HG03095 (cell line): ENCODE data around the gene GGT6.
"Not testable (repeated sequence)": the region's sequence is repeated elsewhere in the genome, so short reads cannot be mapped to it uniquely, and the experiment has no call there.

Experiments used
- ATAC-seq: cut with Tn5 transposase; IDR thresholded peaks from one replicate; pipeline ENCODE4 v1.9.1; 2021; ENCODE audit warnings: moderate library complexity; ENCODE audit not compliant: unreplicated experiment

Gene GGT6

DNA sequence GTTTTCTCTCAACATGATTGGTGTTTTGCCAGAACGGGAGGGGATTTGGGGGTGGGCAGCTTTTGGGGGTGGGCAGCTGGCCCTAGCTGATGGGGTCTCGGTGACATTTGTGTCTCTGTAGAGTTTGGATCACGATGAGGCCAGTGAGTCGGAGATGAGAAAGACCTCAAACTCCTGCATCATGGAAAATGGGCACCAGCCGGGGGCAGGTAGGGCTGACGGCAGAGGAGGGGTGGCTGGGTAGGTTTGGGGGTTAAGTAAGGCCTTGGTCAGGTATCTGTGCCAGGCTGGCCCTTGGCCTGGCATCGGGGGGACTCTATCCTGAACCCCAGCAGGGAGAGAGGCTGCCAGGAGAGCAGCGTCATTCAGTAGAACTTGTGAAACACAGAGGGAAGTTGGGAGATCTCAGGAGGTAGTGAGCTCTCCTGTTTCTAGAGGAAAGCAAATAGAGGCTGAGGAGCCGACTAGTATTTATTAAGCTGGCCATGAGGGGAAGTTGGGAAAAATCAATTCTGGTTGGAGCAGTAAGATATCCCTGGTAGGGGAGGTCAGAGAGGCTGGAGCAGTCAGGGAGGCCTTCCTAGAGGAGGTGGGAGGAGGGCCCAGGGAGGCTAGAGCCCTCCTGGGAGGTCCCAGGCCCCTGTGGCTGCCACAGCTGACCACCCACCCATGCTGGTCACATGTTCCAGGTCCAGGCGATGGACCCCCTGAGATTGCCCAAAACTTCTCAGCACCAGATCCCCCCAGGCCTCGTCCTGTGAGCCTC lies 32.0 kb upstream of the GGT6 start:
- no peak for ATAC-seq

DNA sequence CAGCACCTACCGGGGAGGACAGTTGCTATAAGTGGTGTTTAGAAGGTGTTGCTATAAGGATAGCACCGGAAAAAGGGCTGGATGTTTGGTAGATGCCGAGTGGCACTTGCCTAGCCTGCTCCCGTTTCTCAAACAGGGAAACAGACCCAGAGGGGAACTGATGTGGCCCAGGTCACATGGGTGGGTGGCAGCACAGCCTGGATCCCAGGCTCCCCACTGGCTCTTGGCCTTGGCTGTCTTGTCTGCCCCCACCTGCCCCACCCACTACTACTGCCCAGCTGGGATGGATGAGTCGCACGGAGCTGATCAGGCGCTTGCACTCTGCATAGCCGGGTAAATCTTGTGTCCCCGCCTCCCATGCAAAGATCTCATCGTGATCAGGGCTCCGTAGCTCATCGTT lies 31.2 kb upstream of the GGT6 start:
- ATAC-seq, result no peak

DNA sequence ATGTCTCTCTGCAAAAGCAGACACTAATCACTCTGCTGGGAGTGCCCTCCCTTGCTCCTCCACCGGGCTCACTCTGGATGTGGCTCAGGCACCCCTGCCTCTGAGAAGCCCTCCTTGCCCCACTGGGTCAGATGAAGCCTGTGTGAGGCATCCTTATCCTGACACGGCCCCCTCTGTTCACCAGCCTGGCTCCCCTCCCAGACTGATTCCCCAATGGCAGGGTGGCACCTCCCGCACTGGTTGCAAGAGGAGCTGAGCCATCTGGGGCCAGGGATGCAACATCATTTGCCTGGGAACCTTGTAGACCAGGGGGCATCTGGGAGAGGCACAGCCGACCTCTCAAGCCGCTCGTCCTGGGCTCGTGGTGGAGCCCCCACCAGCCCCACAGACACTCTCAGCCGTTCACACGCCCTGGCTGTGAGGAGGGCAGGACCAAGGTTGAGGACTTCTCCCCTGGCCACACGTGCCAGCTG lies 30.6 kb upstream of the GGT6 start:
- no peak for ATAC-seq

DNA sequence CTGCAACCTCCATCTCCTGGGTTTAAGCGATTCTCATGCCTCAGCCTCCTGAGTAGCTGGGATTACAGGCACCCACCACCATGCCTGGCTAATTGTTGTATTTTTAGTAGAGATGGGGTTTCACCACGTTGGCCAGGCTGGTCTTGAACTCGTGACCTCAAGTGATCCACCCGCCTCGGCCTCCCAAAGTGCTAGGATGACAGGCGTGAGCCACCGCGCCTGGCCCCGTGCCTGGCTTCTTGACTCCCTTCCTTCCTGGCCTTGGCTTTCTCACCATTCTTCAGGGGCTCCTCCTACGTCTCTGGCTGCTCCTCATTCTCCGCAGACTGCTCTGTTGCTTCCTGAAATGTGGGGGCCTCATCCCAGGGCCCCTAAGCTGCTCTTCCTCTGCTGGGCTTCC lies 29.7 kb upstream of the GGT6 start:
- ATAC-seq, result not testable (repeated sequence)

DNA sequence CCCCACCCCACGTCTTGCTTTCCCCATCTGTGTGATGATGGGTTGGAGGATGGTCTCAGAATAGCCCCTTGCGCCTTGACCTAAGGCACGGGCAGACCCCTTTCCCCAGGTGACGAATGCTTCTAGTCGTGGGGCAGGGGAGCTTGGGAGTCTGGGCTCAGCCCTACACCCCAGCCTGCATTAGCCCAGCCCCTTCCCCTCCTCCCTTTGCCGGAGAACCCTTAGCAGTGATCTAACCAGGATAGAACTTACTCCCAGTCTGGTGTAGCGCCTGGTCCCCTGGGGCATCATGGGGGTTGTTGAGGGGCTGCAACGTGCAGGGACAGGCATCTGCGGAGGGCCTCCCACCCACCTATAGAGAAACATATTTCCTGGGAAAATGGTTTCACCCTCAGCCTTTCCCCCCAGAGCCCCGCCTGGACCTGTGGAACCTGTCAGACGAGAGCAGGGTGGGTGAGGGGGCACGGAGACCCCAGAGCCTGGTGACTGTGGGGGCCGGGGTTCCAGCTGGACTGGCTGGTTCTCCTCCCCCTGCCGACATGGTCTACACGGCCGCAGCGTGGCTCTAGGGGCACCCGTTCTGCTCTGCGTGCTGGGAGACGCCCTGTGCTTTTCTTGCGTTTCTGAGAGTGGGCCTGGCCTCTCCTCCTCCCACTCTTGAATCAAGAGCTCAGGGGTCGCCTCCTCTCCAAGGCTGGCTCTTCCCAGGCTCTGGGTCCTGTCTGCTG lies 28.7 kb upstream of the GGT6 start:
- ATAC-seq, result no peak

DNA sequence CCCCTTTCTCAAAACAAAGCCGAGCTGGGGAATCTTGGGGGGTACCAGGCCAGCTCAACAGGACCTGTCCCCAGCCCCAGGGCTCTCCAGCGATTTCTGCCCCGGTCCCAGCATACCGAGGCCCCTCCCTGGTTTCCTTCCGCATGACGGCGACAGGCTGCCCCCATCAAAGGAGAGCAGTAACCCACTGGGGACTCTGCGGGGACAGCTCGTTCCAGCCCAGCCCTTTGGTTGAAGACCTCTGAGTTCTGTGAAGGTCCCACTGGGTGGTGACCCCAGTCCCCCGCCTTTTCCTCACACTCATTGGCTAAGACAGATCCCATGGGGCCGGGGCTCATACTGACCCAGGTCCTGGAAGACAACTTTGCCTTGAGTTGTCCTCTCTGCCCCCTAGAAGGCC lies 28.0 kb upstream of the GGT6 start:
- ATAC-seq, result no peak

DNA sequence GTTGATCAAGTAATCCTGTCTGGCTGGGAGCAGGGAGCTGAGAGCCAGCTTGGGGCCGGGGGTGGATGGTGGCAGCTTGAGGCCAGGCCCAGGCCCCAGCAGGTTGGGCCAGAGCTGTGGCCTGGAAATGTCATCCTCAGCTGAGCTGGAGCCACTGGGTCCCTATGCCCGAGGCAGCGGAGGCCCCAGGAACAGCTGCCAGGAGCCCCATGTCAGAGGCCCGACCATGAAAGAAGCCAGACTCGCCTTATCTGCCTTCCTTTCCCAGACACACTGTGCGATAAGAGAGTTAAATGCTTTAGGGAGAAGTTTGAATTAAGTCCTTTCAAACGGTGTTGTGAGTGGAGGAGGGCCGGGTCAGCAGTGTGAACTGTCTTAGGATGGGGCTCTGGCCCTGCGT lies 27.4 kb upstream of the GGT6 start:
- no peak for ATAC-seq

DNA sequence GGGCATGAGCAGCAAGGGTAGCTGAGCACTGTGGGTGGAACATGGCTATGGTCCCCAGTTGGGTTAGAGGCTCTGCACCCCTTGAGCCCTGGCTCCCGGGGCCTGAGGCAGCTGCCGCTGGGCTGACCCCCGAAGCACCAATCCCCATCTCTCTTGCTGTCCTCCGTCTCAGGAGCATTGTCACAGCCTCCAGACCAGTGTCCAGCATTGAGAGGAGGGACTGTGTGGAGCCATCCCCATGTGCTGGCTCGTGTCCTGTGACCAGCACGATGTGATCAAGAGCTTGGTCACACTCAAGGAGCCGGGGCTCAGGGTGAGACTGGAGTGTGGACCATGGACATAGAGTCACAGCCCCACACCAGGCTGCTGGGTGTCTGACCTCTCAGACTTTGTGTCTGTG lies 26.8 kb upstream of the GGT6 start:
- ATAC-seq, result no peak

DNA sequence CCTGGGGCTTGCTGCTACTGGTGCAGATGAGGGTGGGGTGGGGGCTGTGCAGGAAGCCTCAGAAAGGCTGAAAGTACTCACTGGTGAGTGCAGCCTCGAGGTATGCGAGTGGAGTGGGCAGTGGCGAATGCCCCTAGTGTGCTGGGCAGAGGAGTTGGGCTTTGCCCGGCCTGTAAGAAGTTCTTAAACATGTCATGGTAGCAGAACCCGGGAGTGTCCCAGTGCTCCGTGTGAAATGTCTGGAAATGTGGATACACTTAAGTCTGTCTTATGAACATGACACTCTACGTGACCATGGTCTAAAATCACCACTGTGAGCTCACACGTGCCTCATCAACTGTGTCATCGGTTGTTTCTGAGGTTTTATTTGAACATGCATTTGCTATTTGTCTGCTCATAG lies 25.7 kb upstream of the GGT6 start:
- no peak for ATAC-seq

DNA sequence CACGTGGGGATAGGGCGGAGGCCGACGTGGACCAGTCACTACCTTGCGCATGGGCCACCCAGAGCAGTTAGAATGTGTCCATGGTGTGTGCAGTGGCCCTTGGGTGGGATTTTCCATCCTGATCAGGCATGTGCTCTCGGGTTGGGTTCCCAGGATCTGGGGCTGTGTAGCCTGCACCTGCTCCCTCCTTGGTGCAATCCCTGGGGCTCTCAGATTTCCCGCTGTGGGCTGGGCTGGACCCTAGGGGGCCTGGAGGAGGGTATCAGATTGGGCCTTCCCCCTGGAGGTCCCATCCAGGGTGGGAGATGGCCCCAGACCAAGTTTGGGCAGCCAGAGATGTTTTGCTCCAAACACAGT lies 25.2 kb upstream of the GGT6 start:
- ATAC-seq, result no peak

DNA sequence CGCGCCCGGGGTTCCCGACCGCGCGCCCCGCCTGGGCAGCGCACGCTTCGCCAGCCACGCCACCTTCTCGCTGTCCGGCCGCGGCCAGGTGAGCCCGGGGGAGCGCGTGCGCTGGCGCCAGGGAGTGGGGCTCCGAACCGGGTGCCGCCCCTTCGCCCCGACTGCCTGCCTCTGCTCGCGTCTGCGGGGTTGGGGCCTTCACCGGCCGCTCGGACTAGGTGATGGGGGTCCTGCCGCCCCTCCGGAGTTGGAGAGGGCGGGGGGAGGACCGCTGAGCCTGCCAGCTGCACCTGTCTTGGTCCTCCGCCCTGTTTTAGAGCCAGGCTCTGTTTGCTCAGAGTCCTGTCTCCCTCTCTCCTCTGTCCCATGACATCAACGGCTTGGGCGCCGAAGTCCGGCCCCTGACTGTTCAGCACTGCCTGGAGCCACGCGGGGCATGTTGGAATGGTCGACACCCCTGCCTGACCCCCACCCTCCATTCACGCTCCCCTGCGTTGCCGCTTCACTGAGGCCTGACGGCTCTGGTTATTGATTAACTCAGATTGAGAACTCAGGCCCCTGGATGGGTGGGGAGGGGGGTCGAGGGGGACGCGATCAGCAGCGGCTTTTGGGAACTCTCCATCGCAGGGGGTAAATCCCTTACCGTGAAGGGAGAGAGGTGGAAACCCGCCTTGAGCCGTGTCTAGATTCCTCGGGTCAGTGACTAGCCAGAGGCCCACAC lies 24.7 kb upstream of the GGT6 start:
- ATAC-seq, result no peak

DNA sequence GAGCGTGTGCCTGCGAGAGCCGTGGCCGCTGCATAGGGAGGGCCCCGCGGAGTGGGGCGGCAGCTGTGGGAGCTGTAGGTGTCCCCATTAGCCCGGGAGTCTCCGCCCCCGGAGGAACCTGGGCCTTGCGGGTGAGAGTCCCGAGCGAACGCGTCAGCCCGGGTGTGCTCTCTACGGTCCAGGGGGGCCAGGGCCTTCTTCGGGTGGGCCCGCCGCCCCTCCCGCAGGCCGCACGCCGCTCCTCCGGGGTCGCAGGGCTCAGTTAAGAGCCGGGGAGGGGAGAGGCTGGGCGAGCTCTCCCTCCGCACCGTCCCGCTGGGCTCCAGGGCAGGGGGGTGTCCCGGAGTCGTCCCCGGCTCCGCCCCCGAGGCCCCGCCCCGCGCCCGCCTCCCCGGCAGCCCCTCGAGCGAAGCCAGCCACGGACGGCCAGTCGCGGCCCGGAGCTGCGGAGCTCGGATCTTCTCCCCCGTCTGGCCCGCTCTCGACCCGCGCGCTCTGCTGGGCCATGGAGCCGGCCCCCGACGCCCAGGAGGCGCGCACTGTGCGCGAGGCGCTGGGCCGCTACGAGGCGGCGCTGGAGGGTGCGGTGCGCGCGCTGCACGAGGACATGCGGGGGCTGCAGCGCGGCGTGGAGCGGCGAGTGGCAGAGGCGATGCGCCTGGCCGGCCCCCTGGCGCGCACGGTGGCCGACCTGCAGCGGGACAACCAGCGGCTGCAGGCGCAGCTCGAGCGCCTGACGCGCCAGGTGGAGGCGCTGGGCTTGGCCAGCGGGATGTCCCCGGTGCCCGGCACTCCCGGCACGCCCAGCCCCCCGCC lies 23.9 kb upstream of the GGT6 start, which contains the start of gene SMTNL2:
Gene SMTNL2 (plus strand): TSS at position 429 of the 816 bp plus-strand sequence. CDS start 77 bp downstream, at position 506.
- ATAC-seq, result no peak

DNA sequence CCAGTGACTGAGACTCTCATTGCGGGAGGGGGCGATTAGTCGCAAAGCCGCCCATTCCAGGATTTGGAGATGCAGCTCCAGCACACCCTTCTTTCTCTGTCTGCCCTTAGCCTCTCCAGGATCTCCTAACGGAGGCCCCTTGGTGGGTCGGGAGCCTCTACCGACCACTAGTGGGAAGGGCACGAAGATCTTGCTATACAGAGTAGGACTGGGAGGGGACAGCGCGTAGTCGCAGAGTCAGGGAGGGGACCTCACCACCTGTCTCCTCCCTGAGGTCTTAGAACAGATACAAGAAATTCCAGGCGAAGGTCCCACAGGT lies 23.4 kb upstream of the GGT6 start:
- no peak for ATAC-seq

DNA sequence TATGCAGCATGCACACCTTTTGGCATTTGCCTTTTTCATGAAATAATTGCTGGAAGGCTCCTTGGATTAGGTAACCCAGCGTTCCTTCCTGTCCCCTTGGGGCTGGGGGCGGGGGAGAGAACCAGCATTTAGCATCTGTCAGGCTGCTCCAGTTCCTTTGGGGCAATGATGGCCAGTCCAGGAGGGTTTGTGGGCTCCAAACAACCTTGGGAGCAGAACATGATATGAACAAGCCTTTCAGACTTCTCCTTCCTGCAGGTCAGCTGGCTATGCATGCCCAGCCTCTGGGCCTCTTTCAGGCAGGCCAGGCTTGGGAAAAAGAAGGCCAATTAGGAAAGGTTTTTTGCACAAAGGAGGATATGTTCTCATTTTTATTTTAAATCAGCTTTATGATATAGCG lies 22.8 kb upstream of the GGT6 start:
- ATAC-seq, result no peak

DNA sequence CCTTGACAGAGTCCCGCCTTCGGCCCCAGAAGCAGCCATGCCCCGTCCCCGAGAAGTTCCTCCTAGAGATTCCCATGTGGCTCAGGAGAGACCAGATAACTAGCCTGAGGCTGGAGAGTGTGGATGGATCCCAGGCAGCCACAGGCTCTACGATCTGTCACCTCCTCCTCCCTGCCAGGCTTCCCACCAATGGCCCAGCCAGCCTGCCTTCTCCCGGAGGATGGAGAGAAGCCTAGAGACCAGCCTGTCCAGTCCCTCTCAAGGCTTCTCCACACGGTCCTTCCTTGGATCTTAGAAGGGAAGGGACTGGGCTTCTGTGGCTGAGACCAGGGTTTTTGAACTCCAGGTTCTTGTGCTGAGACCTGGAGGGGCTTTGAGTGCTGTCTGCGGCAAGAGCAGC lies 22.3 kb upstream of the GGT6 start:
- ATAC-seq, result no peak

DNA sequence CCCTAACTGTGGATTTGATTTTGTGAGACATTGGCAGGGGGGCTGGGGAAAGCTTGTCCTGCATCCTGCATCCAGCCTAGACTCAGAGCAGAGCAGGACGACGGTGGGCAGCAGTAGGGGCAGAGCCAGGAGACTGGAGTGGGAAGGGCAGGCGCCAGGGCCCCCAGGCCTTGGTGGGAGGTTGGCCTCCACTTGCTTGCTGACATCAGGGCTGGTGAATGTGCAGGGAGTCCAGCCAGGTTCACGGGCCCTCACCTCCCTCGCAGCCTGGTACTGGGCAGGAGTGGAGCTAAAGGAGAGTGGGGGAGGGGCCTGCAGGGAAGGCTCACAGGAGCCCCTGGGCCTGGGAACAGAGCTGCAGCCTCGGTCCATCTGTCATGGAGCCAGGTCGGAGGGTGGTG lies 21.7 kb upstream of the GGT6 start:
- no peak for ATAC-seq

DNA sequence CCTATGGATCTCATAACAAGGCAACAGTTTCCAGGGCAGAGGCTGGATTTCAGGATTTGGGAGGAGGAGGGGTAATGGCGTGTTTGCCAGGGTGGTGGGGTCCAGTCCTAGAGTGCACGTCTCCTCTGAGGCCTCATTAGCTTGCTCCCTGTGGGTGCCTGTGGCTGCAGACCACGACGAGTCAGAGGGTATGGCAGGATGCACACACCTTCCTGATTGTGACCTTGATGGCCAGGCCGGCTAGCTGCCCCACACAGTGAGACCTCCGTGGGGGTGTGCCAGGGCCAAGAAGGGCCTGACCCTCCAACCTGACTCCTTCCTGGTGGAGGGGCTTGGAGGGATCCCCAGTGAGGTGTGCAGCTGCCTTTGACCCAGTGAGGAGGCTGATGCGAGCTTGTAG lies 19.9 kb upstream of the GGT6 start:
- ATAC-seq, result no peak

DNA sequence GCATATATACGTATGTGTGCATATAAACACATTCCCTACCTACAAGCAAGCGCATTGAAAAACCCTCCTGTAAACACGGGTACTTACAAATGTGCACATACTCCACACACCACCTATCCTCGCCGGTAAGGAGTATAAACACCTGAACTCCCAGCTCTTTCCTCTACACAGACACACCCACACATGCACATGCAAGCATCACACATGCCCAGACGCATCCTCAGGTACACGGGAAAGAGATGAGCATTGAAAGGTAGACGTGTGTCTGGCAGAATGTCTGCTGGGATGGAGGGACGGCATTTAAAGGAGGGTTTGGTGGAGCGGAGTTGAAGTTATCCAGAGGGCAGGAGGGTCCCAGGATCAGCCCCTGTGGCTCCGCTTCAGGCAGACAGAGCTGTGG lies 19.3 kb upstream of the GGT6 start:
- no peak for ATAC-seq

DNA sequence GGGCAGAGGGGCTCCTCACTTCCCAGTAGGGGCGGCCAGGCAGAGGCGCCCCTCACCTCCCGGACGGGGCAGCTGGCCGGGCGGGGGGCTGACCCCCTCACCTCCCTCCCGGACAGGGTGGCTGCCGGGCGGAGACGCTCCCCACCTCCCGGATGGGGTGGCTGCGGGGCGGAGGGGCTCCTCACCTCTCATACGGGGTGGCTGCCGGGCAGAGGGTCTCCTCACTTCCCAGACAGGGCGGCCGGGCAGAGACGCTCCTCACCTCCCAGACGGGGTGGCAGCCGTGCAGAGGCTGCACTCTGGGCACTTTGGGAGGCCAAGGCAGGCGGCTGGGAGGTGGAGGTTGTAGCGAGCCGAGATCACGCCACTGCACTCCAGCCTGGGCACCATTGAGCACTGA lies 18.0 kb upstream of the GGT6 start:
- ATAC-seq, result not testable (repeated sequence)

DNA sequence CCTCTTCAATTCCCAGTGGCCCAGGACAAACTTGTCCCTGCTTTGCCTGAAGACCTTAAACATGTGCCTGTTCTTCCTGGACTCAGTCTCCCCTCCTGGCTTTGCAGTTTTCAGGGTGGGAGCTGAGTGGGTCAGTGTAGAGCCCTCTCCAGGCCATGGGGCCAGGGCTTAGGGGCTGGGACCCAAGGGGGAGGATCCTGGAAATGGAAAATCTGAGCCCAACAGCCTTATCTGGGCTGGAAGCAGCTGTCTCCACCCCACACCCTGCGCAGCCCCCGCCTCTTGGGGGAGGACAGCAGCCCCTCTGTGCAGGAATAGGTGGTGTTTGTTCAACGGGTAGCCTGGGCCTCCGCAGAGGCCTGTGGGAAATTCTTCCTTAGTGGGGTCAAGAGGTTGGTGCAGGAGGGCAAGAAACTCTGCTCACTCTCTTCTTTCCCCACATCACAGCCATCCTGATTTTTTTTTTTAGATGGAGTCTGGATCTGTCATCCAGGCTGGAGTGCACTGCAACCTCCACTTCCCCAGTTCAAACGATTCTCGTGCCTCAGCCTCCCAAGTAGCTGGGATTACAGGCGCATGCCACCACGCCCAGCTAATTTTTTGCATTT lies 17.1 kb upstream of the GGT6 start:
- no peak for ATAC-seq
